ENCODE results near the gene CELA2A.
A peak's percentile ranks its signal among the peaks of the same experiment; 100 is the strongest.
"Not testable (repeated sequence)": the region's sequence is repeated elsewhere in the genome, so short reads cannot be mapped to it uniquely, and the experiment has no call there.

The CELA2A gene

GRCh38 chr1:15425521-15425920 lies 31.0 kb upstream of the CELA2A start:
- no peak for DNase-seq

GRCh38 chr1:15425958-15426357 lies 30.6 kb upstream of the CELA2A start:
- DNase-seq, result no peak

GRCh38 chr1:15426492-15427279 lies 29.8 kb upstream of the CELA2A start:
- no peak for DNase-seq

GRCh38 chr1:15427280-15427666 lies 29.3 kb upstream of the CELA2A start:
- no peak for DNase-seq

GRCh38 chr1:15428252-15428651 lies 28.3 kb upstream of the CELA2A start:
- not testable (repeated sequence) for DNase-seq

GRCh38 chr1:15428815-15429435 lies 27.6 kb upstream of the CELA2A start:
- DNase-seq, result no peak

- DNase-seq, result no peak
Observed at GRCh38 chr1:15429701-15430149, 26.8 kb upstream of the CELA2A start.

- DNase-seq, result peak; percentile 67
Observed at GRCh38 chr1:15430787-15431570, 25.6 kb upstream of the CELA2A start.

GRCh38 chr1:15431571-15431948 lies 25.0 kb upstream of the CELA2A start:
- DNase-seq, result no peak

GRCh38 chr1:15432324-15432723 lies 24.2 kb upstream of the CELA2A start:
- no peak for DNase-seq

GRCh38 chr1:15433471-15433870 lies 23.1 kb upstream of the CELA2A start:
- DNase-seq, result no peak

- not testable (repeated sequence) for DNase-seq
Observed at GRCh38 chr1:15434739-15435138, 21.8 kb upstream of the CELA2A start.

GRCh38 chr1:15435239-15436077 lies 21.1 kb upstream of the CELA2A start:
- DNase-seq, result no peak

- no peak for DNase-seq
Observed at GRCh38 chr1:15436881-15437442, 19.6 kb upstream of the CELA2A start.

- DNase-seq, result no peak
Observed at GRCh38 chr1:15439325-15439724, 17.2 kb upstream of the CELA2A start.

GRCh38 chr1:15440357-15440756 lies 16.2 kb upstream of the CELA2A start:
- DNase-seq, result no peak

- no peak for DNase-seq
Observed at GRCh38 chr1:15441247-15441646, 15.3 kb upstream of the CELA2A start.

- DNase-seq, result no peak
Observed at GRCh38 chr1:15442119-15442518, 14.4 kb upstream of the CELA2A start.

GRCh38 chr1:15442759-15443158 lies 13.8 kb upstream of the CELA2A start:
- no peak for DNase-seq

GRCh38 chr1:15443281-15443680 lies 13.3 kb upstream of the CELA2A start:
- no peak for DNase-seq

- DNase-seq, result no peak
Observed at GRCh38 chr1:15444468-15445389, 11.8 kb upstream of the CELA2A start.

All from right kidney (tissue), 1 donor.